ENCODE results near the gene CNTN5. TPM values are rescaled to one million over a fixed set of nuclear protein-coding genes. Genes with fewer than 3 reads are reported as not detected.

The CNTN5 gene
- total and polyA plus RNA-seq, 10 of the 15 experiments (the other 5 are each of a cell fraction or from before 2014, with no cell fraction given) = 0.01 TPM; not detected in 9

GRCh38 chr11:99271527-99271926, 250.8 kb downstream of the CNTN5 start (continued):
- TF ChIP-seq DPF2 (IDR thresholded peaks at IDR 0.05) (no peak), BCL3 (IDR thresholded peaks at IDR 0.05; ENCODE audit: borderline replicate concordance, insufficient read depth, low read depth, low read length, poor library complexity, severe bottlenecking) (no peak), ZNF384 (IDR thresholded peaks at IDR 0.05; ENCODE audit: borderline replicate concordance, low read depth, low read length) (no peak), ZNF622 (IDR thresholded peaks at IDR 0.05) (no peak), GATAD2B (conservative IDR thresholded peaks at IDR 0.05; ENCODE audit: low read depth) (no peak), NFYB (IDR thresholded peaks at IDR 0.05; ENCODE audit: insufficient read depth, low read depth, low read length) (no peak), PKNOX1 (IDR thresholded peaks at IDR 0.05) (no peak), SMC3 (IDR thresholded peaks at IDR 0.05; ENCODE audit: borderline replicate concordance, low read length) (no peak), PRDM15 (CRISPR knock-in tag; IDR thresholded peaks at IDR 0.05) (no peak), PML (IDR thresholded peaks at IDR 0.05; ENCODE audit: low read length) (no peak), NRF1 (conservative IDR thresholded peaks at IDR 0.05; ENCODE audit: low read depth, low read length) (no peak), POLR2AphosphoS5 (IDR thresholded peaks at IDR 0.05; ENCODE audit: low read length) (no peak)
